ENCODE data around the gene OASL.
A peak's percentile ranks its signal among the peaks of the same experiment; 100 is the strongest.

DNA sequence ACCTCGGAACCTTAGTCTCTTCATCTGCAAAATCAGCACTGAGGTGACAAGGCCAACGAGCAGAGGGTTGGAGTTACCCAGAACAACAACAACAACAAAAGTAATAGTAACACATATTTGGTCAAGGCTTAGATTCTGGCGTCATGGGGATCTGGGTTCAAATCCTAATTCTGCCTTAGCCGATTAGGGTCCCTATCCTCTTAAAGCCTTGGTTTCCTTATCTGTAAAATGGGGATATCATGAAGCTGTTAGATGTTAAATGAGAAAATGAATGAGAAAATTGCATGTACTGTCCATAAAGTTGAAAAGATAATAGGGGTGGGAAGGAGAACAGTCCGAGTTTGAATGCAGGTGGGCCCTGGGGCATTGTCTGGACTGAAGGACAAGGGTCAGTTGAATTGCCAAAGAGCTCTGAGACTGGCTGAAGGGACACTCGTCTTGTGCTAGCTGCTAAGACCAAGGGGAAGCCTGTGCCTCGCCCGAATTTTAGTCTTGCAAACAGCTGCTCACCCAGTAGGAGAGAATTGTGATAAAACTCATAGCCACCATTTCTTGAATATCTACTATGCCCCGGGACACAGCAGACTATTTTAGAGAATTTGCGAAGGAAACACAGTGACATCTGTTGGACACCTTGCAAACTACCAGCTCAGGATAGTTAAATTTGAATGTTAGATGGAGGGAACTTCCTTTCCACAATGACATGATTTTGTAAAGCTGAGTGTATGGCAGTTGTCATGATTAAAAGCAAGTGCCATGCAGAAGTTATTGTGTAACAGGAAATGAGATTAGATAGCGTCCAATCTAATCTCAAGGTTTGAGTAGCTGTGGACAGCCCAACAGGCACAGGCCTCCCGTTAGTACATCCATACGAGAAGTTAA, 67.5 kb downstream of the OASL start:
- TF ChIP-seq FOXM1 (IDR thresholded peaks at IDR 0.05; ENCODE audit: borderline replicate concordance, low read depth) = no peak
- TF ChIP-seq, protein P1, sequence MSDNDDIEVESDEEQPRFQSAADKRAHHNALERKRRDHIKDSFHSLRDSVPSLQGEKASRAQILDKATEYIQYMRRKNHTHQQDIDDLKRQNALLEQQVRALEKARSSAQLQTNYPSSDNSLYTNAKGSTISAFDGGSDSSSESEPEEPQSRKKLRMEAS (IDR thresholded peaks at IDR 0.05) = no peak
- peak; percentile 89 for TF ChIP-seq RAD21 (IDR thresholded peaks at IDR 0.05; ENCODE audit: low read depth)
